Adrenal gland (tissue), 12 donors: Measurements from ENCODE around the gene KRTAP4-4. TPM values are rescaled to one million over a fixed set of nuclear protein-coding genes. Genes with fewer than 3 reads are reported as not detected.

Experiments used
- DNase-seq, 7 donors: peaks; one replicate each; pipeline ENCODE4 v3.0.0-alpha.2; 2019 to 2020
- H3K27ac ChIP-seq, 5 donors: fragments of 200-600 bp; sonication (generic) in 4 of 5; 1 replicate in 3 of 5; 2 replicates in 2 of 5; pipeline versions ENCODE4 v1.5.1 to v1.8.0; 2016 to 2020; ENCODE audit warnings: mild to moderate bottlenecking in 1 of 5
- H3K27me3 ChIP-seq: fragments of 200-600 bp; 2 replicates; pipeline ENCODE4 v1.8.0; 2021
- H3K36me3 ChIP-seq, 2 donors: fragments of 200-600 bp; replicated peaks in 1 of 2; 1 replicate in 1 of 2; 2 replicates in 1 of 2; pipeline versions ENCODE4 v1.5.1 to v1.8.0; 2018 to 2022
- H3K4me1 ChIP-seq, 2 donors: fragments of 200-600 bp; replicated peaks in 1 of 2; 1 replicate in 1 of 2; 2 replicates in 1 of 2; pipeline versions ENCODE4 v1.5.1 to v1.8.0; 2018 to 2021
- H3K4me3 ChIP-seq, 4 donors: fragments of 200-600 bp; sonication (generic) in 3 of 4; one replicate each; pipeline ENCODE4 v1.5.1; 2016 to 2018
- H3K9me3 ChIP-seq, 3 donors: fragments of 200-600 bp; sonication (generic) in 1 of 3; replicated peaks in 1 of 3; 1 replicate in 2 of 3; 2 replicates in 1 of 3; pipeline versions ENCODE4 v1.5.1 to v1.8.0; 2016 to 2021
- CTCF ChIP-seq, 6 experiments: fragments of 450-650 bp in 4 of 6; fragments of 200-600 bp in 2 of 6; sonication (generic) in 1 of 6; IDR thresholded peaks; 1 replicate in 5 of 6; 2 replicates in 1 of 6; pipeline versions ENCODE4 v1.5.1 to v1.8.0; 2016 to 2021; ENCODE audit warnings: antibody characterized with exemption in 6 of 6, mild to moderate bottlenecking in 2 of 6, moderate library complexity in 1 of 6
- POLR2A ChIP-seq, 2 donors: fragments of 450-650 bp; IDR thresholded peaks; one replicate each; pipeline ENCODE4 v1.6.1; 2017; ENCODE audit warnings: antibody characterized with exemption in 2 of 2, mild to moderate bottlenecking in 2 of 2, moderate library complexity in 1 of 2
- WGBS, 4 donors: extraction: QIAGEN DNeasy Blood & Tissue Kit in 2 of 4; methylation state at CpG; one replicate each; pipeline versions ENCODE4 v1.1.5 to v1.1.7; 2013 to 2017; 5-methylcytosine and 5-hydroxymethylcytosine counted together
- intact Hi-C, 2 donors: fragments of 100-400 bp; cut with DNase I; formaldehyde crosslinking; loops; one replicate each; pipeline versions ENCODE4 v1.14.1 to v1.15.0; 2022 to 2023
- polyA plus RNA-seq, 3 donors: library from polyadenylated mRNA; stranded (reverse); fragments of 200-250 nt in 2 of 3; fragments of 350-450 nt in 1 of 3; fragmentation: Illumina TruSeq in 1 of 3; extraction: RNeasy Lipid Tissue Mini Kit (QIAGEN cat#74804) in 1 of 3; gene quantifications; one replicate each; pipeline ENCODE4 v1.2.3, GENCODE V29; 2013 to 2014
- small RNA-seq, 2 donors: library from RNA; depleted of rRNA; stranded (forward); fragments of <200 nt; gene quantifications; one replicate each; pipeline ENCODE3, GENCODE V24; 2016
- total RNA-seq, 9 donors: library from RNA; depleted of rRNA in 4 of 9; stranded (reverse); fragments of >200 nt in 4 of 9; fragments of 120-200 nt in 1 of 9; fragmentation: NEBNext Ultra II Directional in 1 of 9; extraction: Animal tissue kit (Norgen Biotek cat#: 25700) in 1 of 9; gene quantifications; one replicate each; pipeline versions ENCODE4 v1.1.0 to v1.2.4, GENCODE V29; 2013 to 2023
- donor health status: healthy with polysubstance abuse.
- donor health status: Bipolar disorder and iron deficiency.
- donor health status: DM: yes; HTN: yes; CAD: no.
- donor health status: DM: no; HTN: no; CAD: no.
- donor health status: DM: no; HTN: no; CAD: no.
- donor health status: DM: yes; HTN: yes; CAD: no.

Gene KRTAP4-4
- total and polyA plus RNA-seq, 12 donors: not detected

- TF ChIP-seq CTCF (IDR thresholded peaks at IDR 0.05): no peak
- no peak for TF ChIP-seq POLR2A (IDR thresholded peaks at IDR 0.05)
- H3K27me3 ChIP-seq: no peaks in the 10 kb centered on the region
- WGBS, 4 donors: 64 to 77% (median 71%) methylated on average over 2 of the region's 2 CpGs
- intact Hi-C loops: no loop called here
- H3K4me1 ChIP-seq: no peaks in the 10 kb centered on the region
- H3K9me3 ChIP-seq: peaks cover 0 to 5% (median 0%) of the 10 kb centered on the region in 3 donors
- H3K27ac ChIP-seq: no peak overlapping the region
- H3K36me3 ChIP-seq: no peaks in the 10 kb centered on the region
- DNase-seq: no peak
- H3K4me3 ChIP-seq: no peak overlapping the region
Observed at GRCh38 chr17:41111151-41111885, 49.2 kb downstream of the KRTAP4-4 start.

Small RNA genes lying within 50 kb of the gene (small RNA-seq; reads per million reads assigned to genes)
- 0 reads per million in 2 donors for gene KRTAP4-17P

Other genes starting within 250 kb of the KRTAP4-4 start
Only the 30 nearest of the 40 such genes appear.
- gene KRTAP3-1, start 151.6 kb downstream of the KRTAP4-4 start, total RNA-seq: not detected
- not detected for gene KRTAP3-1, start 151.6 kb downstream of the KRTAP4-4 start, polyA plus RNA-seq
- not detected for gene KRTAP1-5, start 133.5 kb downstream of the KRTAP4-4 start, total RNA-seq
- gene KRTAP1-5, start 133.5 kb downstream of the KRTAP4-4 start, polyA plus RNA-seq: not detected
- not detected for gene KRTAP1-4, start 130.6 kb downstream of the KRTAP4-4 start, total RNA-seq
- gene KRTAP1-4, start 130.6 kb downstream of the KRTAP4-4 start, polyA plus RNA-seq: not detected
- not detected for gene KRTAP1-3, start 125.9 kb downstream of the KRTAP4-4 start, total RNA-seq
- gene KRTAP1-3, start 125.9 kb downstream of the KRTAP4-4 start, polyA plus RNA-seq: not detected
- not detected for gene KRTAP1-1, start 119.3 kb downstream of the KRTAP4-4 start, total RNA-seq
- not detected for gene KRTAP1-1, start 119.3 kb downstream of the KRTAP4-4 start, polyA plus RNA-seq
- not detected for gene KRTAP2-1, start 113.4 kb downstream of the KRTAP4-4 start, total RNA-seq
- not detected for gene KRTAP2-1, start 113.4 kb downstream of the KRTAP4-4 start, polyA plus RNA-seq
- gene KRTAP2-2, start 105.5 kb downstream of the KRTAP4-4 start, total RNA-seq: not detected
- not detected for gene KRTAP2-2, start 105.5 kb downstream of the KRTAP4-4 start, polyA plus RNA-seq
- gene KRTAP2-3, start 100.6 kb downstream of the KRTAP4-4 start, total RNA-seq: not detected
- gene KRTAP2-3, start 100.6 kb downstream of the KRTAP4-4 start, polyA plus RNA-seq: not detected
- gene KRTAP2-4, start 94.9 kb downstream of the KRTAP4-4 start, total RNA-seq: not detected
- gene KRTAP2-4, start 94.9 kb downstream of the KRTAP4-4 start, polyA plus RNA-seq: not detected
- gene KRTAP4-7, start 76.6 kb downstream of the KRTAP4-4 start, total RNA-seq: not detected
- gene KRTAP4-7, start 76.6 kb downstream of the KRTAP4-4 start, polyA plus RNA-seq: not detected
- gene KRTAP4-8, start 62.6 kb downstream of the KRTAP4-4 start, total RNA-seq: not detected
- gene KRTAP4-8, start 62.6 kb downstream of the KRTAP4-4 start, polyA plus RNA-seq: not detected
- not detected for gene KRTAP4-16, start 58.5 kb downstream of the KRTAP4-4 start, total RNA-seq
- gene KRTAP4-16, start 58.5 kb downstream of the KRTAP4-4 start, polyA plus RNA-seq: not detected
- not detected for gene KRTAP4-9, start 55.4 kb downstream of the KRTAP4-4 start, total RNA-seq
- not detected for gene KRTAP4-9, start 55.4 kb downstream of the KRTAP4-4 start, polyA plus RNA-seq
- gene KRTAP4-11, start 42.4 kb downstream of the KRTAP4-4 start, total RNA-seq: not detected
- gene KRTAP4-11, start 42.4 kb downstream of the KRTAP4-4 start, polyA plus RNA-seq: not detected
- gene KRTAP4-12, start 36.6 kb downstream of the KRTAP4-4 start, total RNA-seq: not detected
- not detected for gene KRTAP4-12, start 36.6 kb downstream of the KRTAP4-4 start, polyA plus RNA-seq
- not detected for gene KRTAP4-6, start 20.2 kb downstream of the KRTAP4-4 start, total RNA-seq
- not detected for gene KRTAP4-6, start 20.2 kb downstream of the KRTAP4-4 start, polyA plus RNA-seq
- gene KRTAP4-5, start 10.9 kb downstream of the KRTAP4-4 start, total RNA-seq: not detected
- not detected for gene KRTAP4-5, start 10.9 kb downstream of the KRTAP4-4 start, polyA plus RNA-seq
- gene KRTAP4-3, start 7.5 kb upstream of the KRTAP4-4 start, total RNA-seq: not detected
- gene KRTAP4-3, start 7.5 kb upstream of the KRTAP4-4 start, polyA plus RNA-seq: not detected
- not detected for gene KRTAP4-2, start 17.5 kb upstream of the KRTAP4-4 start, total RNA-seq
- gene KRTAP4-2, start 17.5 kb upstream of the KRTAP4-4 start, polyA plus RNA-seq: not detected
- not detected for gene KRTAP4-1, start 24.2 kb upstream of the KRTAP4-4 start, total RNA-seq
- gene KRTAP4-1, start 24.2 kb upstream of the KRTAP4-4 start, polyA plus RNA-seq: not detected
- gene KRTAP9-1, start 29.1 kb upstream of the KRTAP4-4 start, total RNA-seq: not detected
- gene KRTAP9-1, start 29.1 kb upstream of the KRTAP4-4 start, polyA plus RNA-seq: not detected
- gene KRTAP9-2, start 65.9 kb upstream of the KRTAP4-4 start, total RNA-seq: not detected
- gene KRTAP9-2, start 65.9 kb upstream of the KRTAP4-4 start, polyA plus RNA-seq: not detected
- not detected for gene KRTAP9-3, start 71.7 kb upstream of the KRTAP4-4 start, total RNA-seq
- gene KRTAP9-3, start 71.7 kb upstream of the KRTAP4-4 start, polyA plus RNA-seq: not detected
- not detected for gene KRTAP9-8, start 77.3 kb upstream of the KRTAP4-4 start, total RNA-seq
- gene KRTAP9-8, start 77.3 kb upstream of the KRTAP4-4 start, polyA plus RNA-seq: not detected
- not detected for gene KRTAP9-4, start 88.9 kb upstream of the KRTAP4-4 start, total RNA-seq
- gene KRTAP9-4, start 88.9 kb upstream of the KRTAP4-4 start, polyA plus RNA-seq: not detected
- not detected for gene KRTAP9-9, start 94.6 kb upstream of the KRTAP4-4 start, total RNA-seq
- not detected for gene KRTAP9-9, start 94.6 kb upstream of the KRTAP4-4 start, polyA plus RNA-seq
- not detected for gene KRTAP9-6, start 104.6 kb upstream of the KRTAP4-4 start, total RNA-seq
- gene KRTAP9-6, start 104.6 kb upstream of the KRTAP4-4 start, polyA plus RNA-seq: not detected
- gene KRTAP9-7, start 115.0 kb upstream of the KRTAP4-4 start, total RNA-seq: not detected
- gene KRTAP9-7, start 115.0 kb upstream of the KRTAP4-4 start, polyA plus RNA-seq: not detected
- gene KRTAP29-1, start 142.1 kb upstream of the KRTAP4-4 start, total RNA-seq: not detected
- not detected for gene KRTAP29-1, start 142.1 kb upstream of the KRTAP4-4 start, polyA plus RNA-seq
- gene KRTAP16-1, start 148.6 kb upstream of the KRTAP4-4 start, total RNA-seq: not detected
- not detected for gene KRTAP16-1, start 148.6 kb upstream of the KRTAP4-4 start, polyA plus RNA-seq